K562 (cell line): ENCODE results near the gene MARCHF7. TPM values are rescaled to one million over a fixed set of nuclear protein-coding genes. Genes with fewer than 3 reads are reported as not detected.
A peak's percentile ranks its signal among the peaks of the same experiment; 100 is the strongest.

ENCODE experiments used
- ARID3A ChIP-seq: IDR thresholded peaks from 2 replicates; pipeline ENCODE4 v1.6.1; 2012; ENCODE audit warnings: low read depth, low read length, improper control_type of control experiment, borderline replicate concordance
- FOXP4 ChIP-seq: sonication (generic); formaldehyde crosslinking; IDR thresholded peaks from 2 replicates; pipeline ENCODE4 v1.8.0; 2022; ENCODE audit warnings: mild to moderate bottlenecking, missing genetic modification reagents, borderline replicate concordance
- HIVEP1 ChIP-seq: fragments of 250-450 bp; sonication (Bioruptor Pico); IDR thresholded peaks from 2 replicates; pipeline ENCODE4 v1.4.0; 2020; ENCODE audit warnings: mild to moderate bottlenecking
- MEIS2 ChIP-seq: fragments of 450-650 bp; IDR thresholded peaks from 2 replicates; pipeline ENCODE4 v1.6.1; 2014; ENCODE audit warnings: mild to moderate bottlenecking; ENCODE audit not compliant: partially characterized antibody
- NR1H2 ChIP-seq: sonication (generic); formaldehyde crosslinking; IDR thresholded peaks from 2 replicates; pipeline ENCODE4 v1.4.0; 2020; ENCODE audit warnings: mild to moderate bottlenecking, missing genetic modification reagents
- PCBP1 ChIP-seq: fragments of 200-400 bp; formaldehyde crosslinking; IDR thresholded peaks from 2 replicates; pipeline ENCODE4 v1.6.1; 2018; ENCODE audit warnings: mild to moderate bottlenecking, low read depth, low read length; ENCODE audit not compliant: poor library complexity, severe bottlenecking
- STAT6 ChIP-seq: sonication (generic); formaldehyde crosslinking; IDR thresholded peaks from 2 replicates; pipeline ENCODE4 v1.8.1; 2023; ENCODE audit warnings: mild to moderate bottlenecking, missing genetic modification reagents
- THAP12 ChIP-seq: fragments of 250-450 bp; sonication (Bioruptor Pico); IDR thresholded peaks from 2 replicates; pipeline ENCODE4 v1.9.0; 2021; ENCODE audit warnings: mild to moderate bottlenecking, inconsistent platforms
- TRIM24 ChIP-seq, 2 experiments: fragments of 450-650 bp; IDR thresholded peaks; 2 replicates each; pipeline ENCODE4 v1.6.1; 2016
- ZNF124 ChIP-seq: sonication (generic); formaldehyde crosslinking; IDR thresholded peaks from 2 replicates; pipeline ENCODE4 v1.8.1; 2022; ENCODE audit warnings: missing genetic modification reagents
- ZNF143 ChIP-seq: sonication (generic); formaldehyde crosslinking; IDR thresholded peaks from 2 replicates; pipeline ENCODE4 v1.9.0; 2022; ENCODE audit warnings: mild to moderate bottlenecking, missing genetic modification reagents
- ZNF23 ChIP-seq: fragments of 250-450 bp; sonication (Bioruptor Pico); IDR thresholded peaks from 2 replicates; pipeline ENCODE4 v1.4.0; 2020; ENCODE audit warnings: mild to moderate bottlenecking
- ZNF592 ChIP-seq: fragments of 450-650 bp; IDR thresholded peaks from 2 replicates; pipeline ENCODE4 v1.6.1; 2017; ENCODE audit warnings: antibody characterized with exemption, mild to moderate bottlenecking
- ZNF717 ChIP-seq: fragments of 250-450 bp; sonication (Bioruptor Pico); IDR thresholded peaks from 2 replicates; pipeline ENCODE4 v1.5.0; 2021
- polyA plus RNA-seq, 8 experiments: library from polyadenylated mRNA; depleted of rRNA in 4 of 8; stranded (reverse) in 5 of 8; unstranded in 3 of 8; fragments of >200 nt; fragmentation: Nextera tagmentation in 2 of 8; fragmentation: Illumina TruSeq in 1 of 8; extraction: Ambion mirVana in 2 of 8; extraction: Trizol in 1 of 8; gene quantifications; 2 replicates each; pipeline versions ENCODE4 v1.2.1 to v1.2.3, GENCODE V29; 2011 to 2014; ENCODE audit warnings: inconsistent platforms in 1 of 8, missing spikeins in 1 of 8
- total RNA-seq, 7 experiments: library from RNA; depleted of rRNA in 6 of 7; stranded (reverse); fragments of >200 nt in 6 of 7; fragmentation: Illumina TruSeq in 2 of 7; extraction: Trizol in 2 of 7; gene quantifications; 2 replicates each; pipeline versions ENCODE4 v1.2.1 to v1.2.3, GENCODE V29; 2011 to 2021; ENCODE audit warnings: low replicate concordance in 1 of 7

The MARCHF7 gene
- total and polyA plus RNA-seq, 9 of the 15 experiments (the other 6 are each of a cell fraction or from before 2014, with no cell fraction given), result 58.2 to 137 (median 86.7) TPM

GRCh38 chr2:159712143-159712928 lies at the start of gene MARCHF7 (continued):
- TF ChIP-seq MEIS2, result no peak
- TF ChIP-seq ZNF124, result no peak
- no peak for TF ChIP-seq ARID3A
- TF ChIP-seq NR1H2 (CRISPR knock-in tag), result no peak
- peak; percentile 94 for TF ChIP-seq FOXP4 (CRISPR knock-in tag)
- peak; percentile 95 for TF ChIP-seq PCBP1
- no peak for TF ChIP-seq HIVEP1 (CRISPR knock-in tag)
- TF ChIP-seq ZNF23 (CRISPR knock-in tag), result no peak
- TF ChIP-seq ZNF717, result no peak
- peak; percentile 47; the same call in 1 of the 2 replicates for TF ChIP-seq ZNF592
- TF ChIP-seq STAT6 (CRISPR knock-in tag), result 0 out of 2 replicates have a peak, but pooled peaks have one; percentile 8
- peak; percentile 69 to 85 for TF ChIP-seq TRIM24 (IDR thresholded peaks at IDR 0.05)
- TF ChIP-seq ZNF143 (CRISPR knock-in tag), result no peak
- peak; percentile 73; the same call in 1 of the 2 replicates for TF ChIP-seq THAP12
